GM23338 (cell line): ENCODE measurements around the gene VDR. TPM values are rescaled to one million over a fixed set of nuclear protein-coding genes. Genes with fewer than 3 reads are reported as not detected.

Experiments used
- ATAC-seq: fragments of 200-7000 bp; cut with Tn5 transposase; 3 replicates; pipeline ENCODE4 v1.9.1; 2020
- DNase-seq: peaks from one replicate; pipeline ENCODE4 v3.0.0-alpha.2; 2015; ENCODE audit warnings: low spot score
- H2AFZ ChIP-seq: fragments of 200-600 bp; sonication (generic); 2 replicates; pipeline ENCODE4 v1.8.0; 2016; ENCODE audit warnings: antibody characterized with exemption, mild to moderate bottlenecking, moderate library complexity
- H3F3A ChIP-seq: fragments of 200-600 bp; sonication (generic); replicated peaks from 2 replicates; pipeline ENCODE4 v1.8.0; 2017; ENCODE audit warnings: antibody characterized with exemption, mixed run types, low read depth
- H3K27ac ChIP-seq: fragments of 200-600 bp; sonication (generic); 2 replicates; pipeline ENCODE4 v1.6.1; 2016; ENCODE audit warnings: low read depth
- H3K27me3 ChIP-seq: fragments of 200-600 bp; sonication (generic); 2 replicates; pipeline ENCODE4 v1.8.0; 2016; ENCODE audit warnings: mild to moderate bottlenecking, mixed run types, moderate library complexity; ENCODE audit not compliant: insufficient read depth
- H3K36me3 ChIP-seq: fragments of 200-600 bp; sonication (generic); 2 replicates; pipeline ENCODE4 v1.8.0; 2016; ENCODE audit warnings: mild to moderate bottlenecking; ENCODE audit not compliant: insufficient read depth
- H3K4me1 ChIP-seq: fragments of 200-600 bp; sonication (generic); 2 replicates; pipeline ENCODE4 v1.8.0; 2016; ENCODE audit warnings: mild to moderate bottlenecking, moderate library complexity; ENCODE audit not compliant: insufficient read depth
- H3K4me2 ChIP-seq: fragments of 200-600 bp; sonication (generic); 2 replicates; pipeline ENCODE4 v1.7.1; 2017; ENCODE audit warnings: mixed run types
- H3K4me3 ChIP-seq: fragments of 200-600 bp; sonication (generic); 2 replicates; pipeline ENCODE4 v1.6.1; 2016; ENCODE audit warnings: mixed run types
- H3K79me2 ChIP-seq: fragments of 200-600 bp; sonication (generic); replicated peaks from 2 replicates; pipeline ENCODE4 v1.8.0; 2017; ENCODE audit warnings: mild to moderate bottlenecking; ENCODE audit not compliant: insufficient read depth
- H3K9me2 ChIP-seq: fragments of 200-600 bp; sonication (generic); 2 replicates; pipeline ENCODE4 v1.8.0; 2017; ENCODE audit not compliant: insufficient read depth
- H4K20me1 ChIP-seq: fragments of 200-600 bp; sonication (generic); replicated peaks from 2 replicates; pipeline ENCODE4 v1.8.0; 2017; ENCODE audit warnings: mild to moderate bottlenecking; ENCODE audit not compliant: insufficient read depth
- H3K27ac Mint-ChIP-seq: 2 replicates; pipeline ENCODE4 v1.8.0; 2020; ENCODE audit warnings: inconsistent platforms, mild to moderate bottlenecking, moderate library complexity, mixed read lengths
- H3K27me3 Mint-ChIP-seq: 3 replicates; pipeline ENCODE4 v1.8.0; 2022; ENCODE audit warnings: low read depth, mild to moderate bottlenecking, moderate library complexity, mixed read lengths, inconsistent platforms; ENCODE audit not compliant: insufficient read depth, poor library complexity
- H3K36me3 Mint-ChIP-seq: 3 replicates; pipeline ENCODE4 v1.8.0; 2021; ENCODE audit warnings: low read depth, mild to moderate bottlenecking, inconsistent platforms, moderate library complexity, mixed read lengths
- H3K4me1 Mint-ChIP-seq: 3 replicates; pipeline ENCODE4 v1.8.0; 2020; ENCODE audit warnings: mild to moderate bottlenecking, inconsistent platforms, mixed read lengths
- H3K4me3 Mint-ChIP-seq: 3 replicates; pipeline ENCODE4 v1.8.0; 2021; ENCODE audit warnings: moderate library complexity, mild to moderate bottlenecking, inconsistent platforms, mixed read lengths
- H3K9me3 Mint-ChIP-seq: 3 replicates; pipeline ENCODE4 v1.8.0; 2020; ENCODE audit warnings: moderate library complexity, mild to moderate bottlenecking, inconsistent platforms, mixed read lengths
- JUNB ChIP-seq: IDR thresholded peaks from one replicate; pipeline ENCODE4 v1.6.1; 2016; ENCODE audit warnings: antibody characterized with exemption; ENCODE audit not compliant: unreplicated experiment
- NANOG ChIP-seq: IDR thresholded peaks from 2 replicates; pipeline ENCODE4 v1.6.1; 2016; ENCODE audit warnings: antibody characterized with exemption, borderline replicate concordance
- POLR2AphosphoS5 ChIP-seq: IDR thresholded peaks from 2 replicates; pipeline ENCODE4 v1.6.1; 2016; ENCODE audit warnings: antibody characterized with exemption, low read depth
- STAT1 ChIP-seq: IDR thresholded peaks from one replicate; pipeline ENCODE4 v1.6.1; 2016; ENCODE audit warnings: antibody characterized with exemption; ENCODE audit not compliant: unreplicated experiment
- ZNF331 ChIP-seq: fragments of 250-450 bp; sonication (Bioruptor Pico); IDR thresholded peaks from 2 replicates; pipeline ENCODE4 v1.5.0; 2020; ENCODE audit warnings: low read depth, mild to moderate bottlenecking, moderate library complexity
- polyA plus RNA-seq: library from polyadenylated mRNA; unstranded; fragments of >200 nt; fragmentation: Nextera tagmentation; extraction: Ambion mirVana; gene quantifications from 2 replicates; pipeline ENCODE4 v1.2.1, GENCODE V29; 2016
- total RNA-seq: library from RNA; depleted of rRNA; stranded (reverse); fragments of >200 nt; shearing (Covaris generic); gene quantifications from 2 replicates; pipeline ENCODE4 v1.2.3, GENCODE V29; 2014
- TF ChIP-seq, protein P1 (sequence below): IDR thresholded peaks from 2 replicates; pipeline ENCODE4 v1.6.1; 2016; ENCODE audit warnings: antibody characterized with exemption
- TF ChIP-seq, protein P2 (sequence below): IDR thresholded peaks from one replicate; pipeline ENCODE4 v1.6.1; 2018; ENCODE audit warnings: antibody characterized with exemption; ENCODE audit not compliant: unreplicated experiment

VDR gene
- total and polyA plus RNA-seq, 2 experiments from 2014 or later: 0.37 to 1.4 TPM

DNA sequence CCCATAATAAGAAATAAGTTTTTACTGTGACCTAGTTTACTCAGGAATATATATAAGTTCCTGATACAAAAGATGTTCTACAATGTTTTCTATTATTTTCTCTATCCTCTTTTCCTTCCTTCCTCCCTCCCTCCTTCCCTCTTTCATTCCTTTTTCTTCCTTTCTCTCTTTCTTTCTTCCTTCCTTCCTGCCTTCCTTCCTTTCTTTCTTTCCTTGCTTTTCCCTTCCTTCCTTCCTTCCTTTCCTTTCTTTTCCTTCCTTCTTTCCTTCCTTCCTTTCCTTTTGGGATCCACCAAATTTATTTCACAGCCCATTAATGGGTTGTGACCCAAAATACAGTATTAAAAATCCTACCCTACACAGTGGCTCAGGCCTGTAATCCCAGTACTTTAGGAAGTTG, 3.9 kb upstream of the VDR start:
- Mint-ChIP-seq H3K27ac (no peak overlapping the region), H3K9me3 (no peaks in the 10 kb centered on the region), H3K27me3 (peaks cover 40% of the 10 kb centered on the region), H3K4me3 (no peak overlapping the region), H3K4me1 (peaks cover 13% of the 10 kb centered on the region; the same call in 2 of the 3 replicates), H3K36me3 (no peaks in the 10 kb centered on the region)
- no peaks in the 10 kb centered on the region for H3K79me2 ChIP-seq
- H3K4me3 ChIP-seq: no peak overlapping the region
- DNase-seq: no peak
- H3K36me3 ChIP-seq: no peaks in the 10 kb centered on the region
- no peak for TF ChIP-seq POLR2AphosphoS5
- TF ChIP-seq, protein P1, sequence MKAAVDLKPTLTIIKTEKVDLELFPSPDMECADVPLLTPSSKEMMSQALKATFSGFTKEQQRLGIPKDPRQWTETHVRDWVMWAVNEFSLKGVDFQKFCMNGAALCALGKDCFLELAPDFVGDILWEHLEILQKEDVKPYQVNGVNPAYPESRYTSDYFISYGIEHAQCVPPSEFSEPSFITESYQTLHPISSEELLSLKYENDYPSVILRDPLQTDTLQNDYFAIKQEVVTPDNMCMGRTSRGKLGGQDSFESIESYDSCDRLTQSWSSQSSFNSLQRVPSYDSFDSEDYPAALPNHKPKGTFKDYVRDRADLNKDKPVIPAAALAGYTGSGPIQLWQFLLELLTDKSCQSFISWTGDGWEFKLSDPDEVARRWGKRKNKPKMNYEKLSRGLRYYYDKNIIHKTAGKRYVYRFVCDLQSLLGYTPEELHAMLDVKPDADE: no peak
- TF ChIP-seq, protein P2, sequence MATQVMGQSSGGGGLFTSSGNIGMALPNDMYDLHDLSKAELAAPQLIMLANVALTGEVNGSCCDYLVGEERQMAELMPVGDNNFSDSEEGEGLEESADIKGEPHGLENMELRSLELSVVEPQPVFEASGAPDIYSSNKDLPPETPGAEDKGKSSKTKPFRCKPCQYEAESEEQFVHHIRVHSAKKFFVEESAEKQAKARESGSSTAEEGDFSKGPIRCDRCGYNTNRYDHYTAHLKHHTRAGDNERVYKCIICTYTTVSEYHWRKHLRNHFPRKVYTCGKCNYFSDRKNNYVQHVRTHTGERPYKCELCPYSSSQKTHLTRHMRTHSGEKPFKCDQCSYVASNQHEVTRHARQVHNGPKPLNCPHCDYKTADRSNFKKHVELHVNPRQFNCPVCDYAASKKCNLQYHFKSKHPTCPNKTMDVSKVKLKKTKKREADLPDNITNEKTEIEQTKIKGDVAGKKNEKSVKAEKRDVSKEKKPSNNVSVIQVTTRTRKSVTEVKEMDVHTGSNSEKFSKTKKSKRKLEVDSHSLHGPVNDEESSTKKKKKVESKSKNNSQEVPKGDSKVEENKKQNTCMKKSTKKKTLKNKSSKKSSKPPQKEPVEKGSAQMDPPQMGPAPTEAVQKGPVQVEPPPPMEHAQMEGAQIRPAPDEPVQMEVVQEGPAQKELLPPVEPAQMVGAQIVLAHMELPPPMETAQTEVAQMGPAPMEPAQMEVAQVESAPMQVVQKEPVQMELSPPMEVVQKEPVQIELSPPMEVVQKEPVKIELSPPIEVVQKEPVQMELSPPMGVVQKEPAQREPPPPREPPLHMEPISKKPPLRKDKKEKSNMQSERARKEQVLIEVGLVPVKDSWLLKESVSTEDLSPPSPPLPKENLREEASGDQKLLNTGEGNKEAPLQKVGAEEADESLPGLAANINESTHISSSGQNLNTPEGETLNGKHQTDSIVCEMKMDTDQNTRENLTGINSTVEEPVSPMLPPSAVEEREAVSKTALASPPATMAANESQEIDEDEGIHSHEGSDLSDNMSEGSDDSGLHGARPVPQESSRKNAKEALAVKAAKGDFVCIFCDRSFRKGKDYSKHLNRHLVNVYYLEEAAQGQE: no peak
- H3F3A ChIP-seq: 0 out of 2 replicates have a peak, but pooled peaks cover 3% of the 10 kb centered on the region
- peaks cover 38% of the 10 kb centered on the region for H3K27me3 ChIP-seq
- no peak overlapping the region for H3K27ac ChIP-seq
- no peak overlapping the region for H2AFZ ChIP-seq
- H3K4me1 ChIP-seq: peaks cover 8% of the 10 kb centered on the region; the same call in 1 of the 2 replicates
- H3K4me2 ChIP-seq: no peak overlapping the region
- H4K20me1 ChIP-seq: no peaks in the 10 kb centered on the region
- ATAC-seq: no peak
- peaks cover 3% of the 10 kb centered on the region; the same call in 1 of the 2 replicates for H3K9me2 ChIP-seq

DNA sequence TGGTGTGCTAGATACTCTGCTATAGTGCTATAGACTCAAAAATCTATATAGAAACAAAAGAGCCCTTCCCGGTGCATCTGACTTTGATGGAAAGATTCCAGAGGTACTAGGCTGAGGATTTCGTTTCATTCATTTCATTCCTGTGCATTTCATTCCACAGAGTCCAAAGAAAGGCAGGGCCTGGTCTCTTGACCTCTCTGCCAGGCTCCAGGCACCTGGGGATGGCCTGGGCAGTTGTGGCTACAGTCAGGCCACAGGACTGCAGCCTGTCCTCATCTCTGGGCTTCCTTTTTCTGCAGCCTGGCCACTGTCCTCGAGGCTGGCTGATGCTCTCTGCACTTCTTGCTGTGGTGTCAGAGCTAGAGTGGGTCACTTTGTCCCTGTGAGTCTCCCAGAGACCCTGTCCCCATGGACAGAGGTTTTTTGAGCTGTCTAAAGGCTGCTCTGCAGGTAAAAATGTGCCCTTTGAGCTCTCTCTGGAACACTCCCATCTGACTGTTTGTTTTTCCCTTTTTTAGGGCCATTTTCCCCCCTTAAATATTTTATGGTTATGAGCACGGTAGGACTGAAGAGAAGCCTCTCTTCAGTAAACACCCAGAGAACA, 3.2 kb upstream of the VDR start:
- Histone ChIP-seq H3K9me2 (peaks cover 3% of the 10 kb centered on the region; the same call in 1 of the 2 replicates), H3K79me2 (no peaks in the 10 kb centered on the region), H3K4me3 (no peak overlapping the region), H2AFZ (no peak overlapping the region), H3K4me1 (peaks cover 10% of the 10 kb centered on the region; the same call in 1 of the 2 replicates), H3F3A (0 out of 2 replicates have a peak, but pooled peaks cover 3% of the 10 kb centered on the region), H3K4me2 (no peak overlapping the region), H3K36me3 (no peaks in the 10 kb centered on the region), H4K20me1 (no peaks in the 10 kb centered on the region), H3K27ac (no peak overlapping the region), H3K27me3 (peaks cover 46% of the 10 kb centered on the region)
- ATAC-seq (no peak), DNase-seq (no peak)
- no peak overlapping the region for H3K4me3 Mint-ChIP-seq
- TF ChIP-seq JUNB (no peak), NANOG (no peak), STAT1 (no peak), ZNF331 (CRISPR knock-in tag) (no peak)
- H3K9me3 Mint-ChIP-seq: no peaks in the 10 kb centered on the region
- H3K4me1 Mint-ChIP-seq: peaks cover 16% of the 10 kb centered on the region; the same call in 2 of the 3 replicates
- H3K27me3 Mint-ChIP-seq: peaks cover 48% of the 10 kb centered on the region
- no peak overlapping the region for H3K27ac Mint-ChIP-seq
- H3K36me3 Mint-ChIP-seq: no peaks in the 10 kb centered on the region
